H1 (cell line): ENCODE results near the gene C15orf40. TPM values are rescaled to one million over a fixed set of nuclear protein-coding genes. Genes with fewer than 3 reads are reported as not detected.
"Not testable (repeated sequence)": the region's sequence is repeated elsewhere in the genome, so short reads cannot be mapped to it uniquely, and the experiment has no call there.

Experiments
- CTCF ChIA-PET: fragments of 300-600 bp; sonication (Branson Sonifier 250); formaldehyde crosslinking; loops from one replicate; lab custom pipeline; 2021; ENCODE audit not compliant: partially characterized antibody; lab: Charles Lee
- POLR2A ChIA-PET: fragments of 300-600 bp; sonication (Branson Sonifier 250); formaldehyde crosslinking; loops from one replicate; lab custom pipeline; 2021; ENCODE audit warnings: inconsistent platforms; ENCODE audit not compliant: partially characterized antibody; lab: Charles Lee
- DNase-seq, 2 experiments: peaks; one replicate each; pipeline versions ENCODE4 v3.0.0 to v3.0.0-alpha.2; 2010 to 2022; ENCODE audit warnings: low spot score in 2 of 2, low read depth in 1 of 2, mixed read lengths in 1 of 2
- FAIRE-seq: peaks from 2 replicates; lab custom pipeline; 2011; peaks lifted over from hg19 to GRCh38; lab: Jason Lieb, UNC
- H2AFZ ChIP-seq: 2 replicates; pipeline ENCODE4 v1.8.1; 2012; ENCODE audit warnings: low read length, inconsistent platforms
- H2AK5ac ChIP-seq: 2 replicates; pipeline ENCODE4 v1.6.1; 2013; ENCODE audit warnings: low read depth, low read length
- H2BK120ac ChIP-seq: replicated peaks from 2 replicates; pipeline ENCODE3; 2013; ENCODE audit warnings: low read depth, low read length, inconsistent platforms
- H2BK12ac ChIP-seq: 2 replicates; pipeline ENCODE4 v1.6.1; 2013; ENCODE audit warnings: low read depth, low read length
- H2BK15ac ChIP-seq: 2 replicates; pipeline ENCODE4 v1.6.1; 2013; ENCODE audit warnings: low read length
- H2BK20ac ChIP-seq: 2 replicates; pipeline ENCODE4 v1.6.1; 2013; ENCODE audit warnings: low read length
- H2BK5ac ChIP-seq: 2 replicates; pipeline ENCODE4 v1.6.1; 2013; ENCODE audit warnings: low read depth, low read length
- H3K14ac ChIP-seq: 2 replicates; pipeline ENCODE4 v1.6.1; 2013; ENCODE audit warnings: inconsistent platforms; ENCODE audit not compliant: insufficient read length
- H3K18ac ChIP-seq: 2 replicates; pipeline ENCODE4 v1.6.1; 2013; ENCODE audit warnings: low read length; ENCODE audit errors: extremely low read depth
- H3K23ac ChIP-seq: 2 replicates; pipeline ENCODE4 v1.6.1; 2013; ENCODE audit warnings: inconsistent platforms; ENCODE audit not compliant: insufficient read length
- H3K23me2 ChIP-seq: 2 replicates; pipeline ENCODE4 v1.6.1; 2013; ENCODE audit warnings: low read depth, low read length
- H3K27ac ChIP-seq: 2 replicates; pipeline ENCODE4 v1.6.1; 2011; ENCODE audit warnings: low read depth, low read length, inconsistent platforms
- H3K27me3 ChIP-seq, 4 experiments: replicated peaks in 1 of 4; 1 replicate in 1 of 4; 2 replicates in 3 of 4; pipeline versions ENCODE4 v1.6.1 to v1.8.1; 2011 to 2013; ENCODE audit warnings: low read length in 3 of 4, mild to moderate bottlenecking in 3 of 4, inconsistent platforms in 2 of 4, mixed read lengths in 2 of 4, moderate library complexity in 1 of 4; ENCODE audit not compliant: control insufficient read depth in 3 of 4, insufficient read depth in 3 of 4; ENCODE audit errors: extremely low read depth in 1 of 4
- H3K36me3 ChIP-seq, 4 experiments: 2 replicates each; pipeline versions ENCODE4 v1.6.1 to v1.8.1; 2011 to 2013; ENCODE audit warnings: mild to moderate bottlenecking in 4 of 4, low read length in 3 of 4, moderate library complexity in 2 of 4, control low read depth in 1 of 4, inconsistent platforms in 1 of 4; ENCODE audit not compliant: insufficient read depth in 4 of 4, control insufficient read depth in 2 of 4
- H3K4ac ChIP-seq: replicated peaks from 2 replicates; pipeline ENCODE3; 2013; ENCODE audit warnings: low read length, low read depth, mixed read lengths, inconsistent platforms; ENCODE audit not compliant: insufficient read length
- H3K4me1 ChIP-seq, 4 experiments: replicated peaks in 1 of 4; 1 replicate in 1 of 4; 2 replicates in 3 of 4; pipeline versions ENCODE4 v1.6.1 to v1.8.1; 2011 to 2013; ENCODE audit warnings: low read length in 3 of 4, inconsistent platforms in 2 of 4, mixed read lengths in 1 of 4; ENCODE audit not compliant: insufficient read depth in 4 of 4, control insufficient read depth in 3 of 4
- H3K4me2 ChIP-seq, 2 experiments: 2 replicates each; pipeline versions ENCODE4 v1.6.1 to v1.8.1; 2011 to 2013; ENCODE audit warnings: low read depth in 2 of 2, low read length in 2 of 2, control low read depth in 1 of 2, inconsistent platforms in 1 of 2, mild to moderate bottlenecking in 1 of 2; ENCODE audit not compliant: insufficient read depth in 1 of 2
- H3K4me3 ChIP-seq, 4 experiments: fragments of 200-600, 300-600 bp in 1 of 4; sonication (generic), shearing (Covaris generic), sonication (Bioruptor Twin) in 1 of 4; 2 replicates each; pipeline versions ENCODE4 v1.5.1 to v1.8.1; 2011 to 2016; ENCODE audit warnings: low read length in 4 of 4, low read depth in 3 of 4, control low read depth in 2 of 4, inconsistent platforms in 2 of 4, mild to moderate bottlenecking in 2 of 4, mixed read lengths in 1 of 4, moderate library complexity in 1 of 4; ENCODE audit not compliant: insufficient read depth in 2 of 4; ENCODE audit errors: extremely low read depth in 1 of 4
- H3K56ac ChIP-seq: replicated peaks from 2 replicates; pipeline ENCODE3; 2013; ENCODE audit warnings: low read depth, mild to moderate bottlenecking, mixed read lengths, low read length, inconsistent platforms; ENCODE audit not compliant: insufficient read length
- H3K79me1 ChIP-seq: 2 replicates; pipeline ENCODE4 v1.6.1; 2013; ENCODE audit warnings: low read depth, low read length, control low read depth
- H3K79me2 ChIP-seq, 2 experiments: 2 replicates each; pipeline versions ENCODE4 v1.6.1 to v1.8.1; 2012 to 2013; ENCODE audit warnings: low read length in 2 of 2, mild to moderate bottlenecking in 2 of 2, inconsistent platforms in 1 of 2; ENCODE audit not compliant: insufficient read depth in 2 of 2, control insufficient read depth in 1 of 2
- H3K9ac ChIP-seq, 4 experiments: replicated peaks in 1 of 4; 1 replicate in 1 of 4; 2 replicates in 3 of 4; pipeline versions ENCODE4 v1.6.1 to v1.8.1; 2011 to 2013; ENCODE audit warnings: low read depth in 3 of 4, low read length in 3 of 4, control low read depth in 2 of 4, mild to moderate bottlenecking in 2 of 4, moderate library complexity in 2 of 4, inconsistent platforms in 1 of 4; ENCODE audit errors: extremely low read depth in 1 of 4
- H3K9me3 ChIP-seq, 2 experiments: 2 replicates each; pipeline versions ENCODE4 v1.6.1 to v1.8.1; 2012 to 2013; ENCODE audit warnings: mild to moderate bottlenecking in 2 of 2, moderate library complexity in 2 of 2, control low read depth in 1 of 2, inconsistent platforms in 1 of 2, low read depth in 1 of 2, low read length in 1 of 2, mixed read lengths in 1 of 2; ENCODE audit not compliant: insufficient read depth in 2 of 2
- H4K20me1 ChIP-seq, 2 experiments: replicated peaks in 1 of 2; 2 replicates each; pipeline versions ENCODE3 to v1.8.1; 2011 to 2013; ENCODE audit warnings: inconsistent platforms in 2 of 2, low read length in 2 of 2, mild to moderate bottlenecking in 1 of 2; ENCODE audit not compliant: insufficient read depth in 2 of 2, control insufficient read depth in 1 of 2
- H4K5ac ChIP-seq: 2 replicates; pipeline ENCODE4 v1.6.1; 2013; ENCODE audit warnings: low read length, low read depth, mixed read lengths, inconsistent platforms; ENCODE audit not compliant: insufficient read length
- H4K8ac ChIP-seq: 2 replicates; pipeline ENCODE4 v1.8.0; 2013; ENCODE audit warnings: mild to moderate bottlenecking, moderate library complexity, low read length, inconsistent platforms; ENCODE audit not compliant: insufficient read depth; ENCODE audit errors: extremely low read depth
- H4K91ac ChIP-seq: replicated peaks from 2 replicates; pipeline ENCODE3; 2013; ENCODE audit warnings: low read length, mixed read lengths, inconsistent platforms; ENCODE audit not compliant: insufficient read length
- BCL11A ChIP-seq, 2 experiments: IDR thresholded peaks; one replicate each; pipeline ENCODE4 v1.6.1; 2011; ENCODE audit warnings: low read depth in 2 of 2, low read length in 2 of 2, mild to moderate bottlenecking in 2 of 2
- CTBP2 ChIP-seq: IDR thresholded peaks from 2 replicates; pipeline ENCODE4 v1.7.0; 2011; ENCODE audit warnings: borderline replicate concordance, mild to moderate bottlenecking, moderate library complexity, mixed read lengths, low read length; ENCODE audit not compliant: insufficient read depth, insufficient read length
- HDAC2 ChIP-seq, 2 experiments: fragments of 300-600 bp in 1 of 2; sonication (generic) in 1 of 2; IDR thresholded peaks; 2 replicates each; pipeline ENCODE4 v1.6.1; 2011 to 2012; ENCODE audit warnings: low read depth in 2 of 2, low read length in 2 of 2, mild to moderate bottlenecking in 2 of 2, moderate library complexity in 2 of 2, borderline replicate concordance in 1 of 2, inconsistent platforms in 1 of 2
- POLR2A ChIP-seq, 2 experiments: IDR thresholded peaks; 1 replicate in 1 of 2; 2 replicates in 1 of 2; pipeline ENCODE4 v1.6.1; 2011; ENCODE audit warnings: low read depth in 2 of 2, low read length in 2 of 2, mild to moderate bottlenecking in 2 of 2; ENCODE audit errors: control extremely low read depth in 1 of 2
- RNF2 ChIP-seq: fragments of 200-900, 300-1000 bp; sonication (generic); IDR thresholded peaks from 2 replicates; pipeline ENCODE4 v1.7.1; 2016; ENCODE audit warnings: borderline replicate concordance, low read depth, mild to moderate bottlenecking, antibody characterized with exemption, low read length; ENCODE audit not compliant: poor library complexity, severe bottlenecking; ENCODE audit errors: missing control alignments
- SP4 ChIP-seq: IDR thresholded peaks from 2 replicates; pipeline ENCODE4 v1.6.1; 2012; ENCODE audit warnings: low read length, inconsistent platforms
- WGBS, 2 experiments: shearing (Covaris generic) in 1 of 2; methylation state at CpG; one replicate each; pipeline versions ENCODE4 v1.1.6 to v1.1.7; 2013 to 2015; ENCODE audit warnings: low lambda C conversion rate in 2 of 2, mixed read lengths in 2 of 2, inconsistent platforms in 1 of 2, low coverage in 1 of 2, missing lambda C conversion rate in 1 of 2; ENCODE audit not compliant: insufficient replicate concordance in 2 of 2, insufficient coverage in 1 of 2, insufficient read length in 1 of 2; ENCODE audit errors: extremely low coverage in 1 of 2, missing lambda C conversion rate in 1 of 2; 5-methylcytosine and 5-hydroxymethylcytosine counted together
- polyA plus RNA-seq, 7 experiments: library from polyadenylated mRNA; depleted of rRNA in 3 of 7; stranded (reverse) in 5 of 7; unstranded in 2 of 7; fragments of >200 nt in 5 of 7; fragments of 200-250 nt in 2 of 7; gene quantifications; 1 replicate in 5 of 7; 2 replicates in 1 of 7; 4 replicates in 1 of 7; pipeline versions ENCODE4 v1.2.1 to v1.2.3, GENCODE V29; 2011 to 2013; ENCODE audit warnings: missing spikeins in 2 of 7, mixed read lengths in 2 of 7
- total RNA-seq: library from RNA; stranded (reverse); fragmentation: NEBNext Ultra II Directional; extraction: Animal tissue kit (Norgen Biotek cat#: 25700); gene quantifications from 2 replicates; pipeline ENCODE4 v1.2.1, GENCODE V29; 2021

Gene C15orf40
- total and polyA plus RNA-seq, 2 of the 8 experiments (the other 6 are each of a cell fraction or from before 2014, with no cell fraction given): 10.7 TPM

DNA sequence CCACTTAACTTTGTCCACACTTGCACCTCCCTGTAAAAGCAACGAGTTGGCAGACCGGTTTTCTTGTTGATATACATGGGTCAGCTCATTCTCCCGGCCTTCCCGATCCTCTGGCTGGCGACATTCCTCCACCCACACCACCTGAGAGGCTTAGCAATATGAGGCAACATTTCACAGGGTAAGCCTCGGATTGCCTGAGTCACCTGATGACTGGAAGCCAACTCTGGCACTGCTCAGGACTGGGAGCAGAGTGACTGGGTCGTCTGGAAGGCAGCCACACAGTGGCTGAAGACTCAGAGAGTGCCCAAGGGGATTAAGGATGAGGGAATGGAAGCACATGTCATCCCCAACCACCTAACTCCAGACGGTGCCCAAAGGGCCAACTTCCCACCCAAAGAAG is 68.7 kb downstream of the C15orf40 start (continued):
- TF ChIP-seq CTBP2 (no peak), BCL11A (IDR thresholded peaks at IDR 0.05; ENCODE audit: low read depth in 2 of 2, low read length in 2 of 2) (no peak), SP4 (no peak), RNF2 (no peak), HDAC2 (IDR thresholded peaks at IDR 0.05; ENCODE audit: borderline replicate concordance in 1 of 2, low read depth in 2 of 2, low read length in 2 of 2) (no peak), POLR2A (IDR thresholded peaks at IDR 0.05; ENCODE audit: control extremely low read depth in 1 of 2, low read depth in 2 of 2, low read length in 2 of 2) (no peak)

- H2AK5ac ChIP-seq, H4K8ac ChIP-seq, H3K79me1 ChIP-seq, POLR2A ChIA-PET, FAIRE-seq, DNase-seq, H4K20me1 ChIP-seq, H3K23ac ChIP-seq, H2BK5ac ChIP-seq, H3K36me3 ChIP-seq, H2BK15ac ChIP-seq, H3K27me3 ChIP-seq, H3K23me2 ChIP-seq, H3K9ac ChIP-seq, H2AFZ ChIP-seq, H3K27ac ChIP-seq, H4K5ac ChIP-seq, H3K4ac ChIP-seq, H3K4me3 ChIP-seq, H3K9me3 ChIP-seq, H2BK12ac ChIP-seq, H2BK120ac ChIP-seq, H3K4me2 ChIP-seq, H3K18ac ChIP-seq, H3K79me2 ChIP-seq, H3K56ac ChIP-seq, H3K4me1 ChIP-seq, H3K14ac ChIP-seq, H4K91ac ChIP-seq, H2BK20ac ChIP-seq: not testable (repeated sequence)
- WGBS, 2 experiments: 94% methylated on average over 6 of the region's 6 CpGs; no CpG with 5 or more reads in 1 of the 2 experiments
- CTCF ChIA-PET: interaction anchor here (1.1 to 1.4 kb wide), 2 partner anchors 88 to 409 kb away, joined by 4 read pairs; no protein-coding TSS in a partner anchor
Observed at GRCh38 chr15:82939678-82940077, 71.8 kb downstream of the C15orf40 start.
